HG03135 (cell line): ENCODE measurements around the gene NCAN.
"Not testable (repeated sequence)": the region's sequence is repeated elsewhere in the genome, so short reads cannot be mapped to it uniquely, and the experiment has no call there.

Source experiments
- ATAC-seq: cut with Tn5 transposase; IDR thresholded peaks from one replicate; pipeline ENCODE4 v1.9.1; 2021; ENCODE audit warnings: mild to moderate bottlenecking, moderate library complexity; ENCODE audit not compliant: unreplicated experiment

Gene NCAN

DNA sequence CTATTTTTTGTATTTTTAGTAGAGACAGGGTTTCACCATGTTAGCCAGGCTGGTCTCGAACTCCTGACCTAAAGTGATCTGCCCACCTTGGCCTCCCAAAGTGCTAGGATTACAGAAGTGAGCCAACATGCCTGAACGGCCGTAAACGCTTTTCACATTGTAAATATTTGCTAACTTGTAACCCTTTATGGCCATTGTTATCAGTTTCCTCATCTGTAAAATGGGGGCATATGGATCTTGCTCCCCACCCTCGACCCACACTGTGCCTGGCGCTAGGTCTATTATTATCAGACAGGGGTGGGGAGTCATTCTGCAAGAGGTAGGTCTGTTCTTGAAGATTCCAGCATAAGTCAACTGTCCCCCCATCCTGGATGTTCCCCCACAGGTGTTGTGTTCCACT is 11.9 kb downstream of the NCAN start:
- ATAC-seq, result no peak

DNA sequence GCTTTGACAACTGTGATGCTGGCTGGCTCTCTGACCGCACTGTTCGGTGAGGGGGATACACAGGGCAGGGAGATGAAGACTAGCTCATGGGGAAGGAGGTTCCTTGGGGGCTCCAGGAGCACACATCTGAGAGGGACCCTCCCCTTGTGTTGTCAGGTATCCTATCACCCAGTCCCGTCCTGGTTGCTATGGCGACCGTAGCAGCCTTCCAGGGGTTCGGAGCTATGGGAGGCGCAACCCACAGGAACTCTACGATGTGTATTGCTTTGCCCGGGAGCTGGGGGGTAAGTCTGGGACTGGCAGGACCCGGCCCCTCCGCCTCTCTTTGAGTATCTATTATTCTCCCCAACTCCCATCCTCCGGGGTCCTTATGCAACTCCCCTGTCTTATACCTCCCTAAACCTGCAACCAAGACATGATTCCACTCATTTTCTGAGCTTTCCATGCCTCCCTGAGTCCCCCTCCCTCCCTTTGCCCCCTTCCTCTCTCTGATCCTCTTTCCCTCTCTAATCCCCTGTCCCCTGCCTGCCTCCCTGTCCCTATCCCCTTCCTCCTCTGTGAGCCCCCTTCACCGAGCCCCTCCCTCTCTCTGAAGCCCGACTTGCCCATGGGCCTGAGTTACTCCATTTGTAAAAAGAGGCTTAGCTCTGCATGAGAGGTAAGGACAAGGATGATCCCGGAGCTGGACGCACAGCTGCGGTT is 12.5 kb downstream of the NCAN start:
- no peak for ATAC-seq

GRCh38 chr19:19224852-19225494 is 13.2 kb downstream of the NCAN start:
- ATAC-seq, result no peak

DNA sequence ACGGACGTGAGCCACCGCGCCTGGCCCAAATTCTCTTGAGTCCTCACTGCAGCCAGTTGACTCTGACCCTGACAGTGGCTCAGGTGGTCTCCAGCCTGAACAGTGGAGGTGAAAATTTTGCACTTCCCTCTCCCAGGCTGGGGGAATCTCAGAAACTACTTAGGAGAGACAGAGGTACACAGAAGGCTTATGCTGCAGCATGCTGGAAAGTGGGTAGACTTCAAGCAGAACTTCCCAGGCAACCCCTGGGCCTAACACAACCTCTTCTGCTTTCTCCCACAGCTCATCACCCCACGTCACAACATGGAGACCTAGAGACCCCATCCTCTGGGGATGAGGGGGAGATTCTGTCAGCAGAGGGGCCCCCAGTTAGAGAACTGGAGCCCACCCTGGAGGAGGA is 14.4 kb downstream of the NCAN start:
- ATAC-seq, result no peak

GRCh38 chr19:19226663-19227062 is 14.9 kb downstream of the NCAN start:
- no peak for ATAC-seq

DNA sequence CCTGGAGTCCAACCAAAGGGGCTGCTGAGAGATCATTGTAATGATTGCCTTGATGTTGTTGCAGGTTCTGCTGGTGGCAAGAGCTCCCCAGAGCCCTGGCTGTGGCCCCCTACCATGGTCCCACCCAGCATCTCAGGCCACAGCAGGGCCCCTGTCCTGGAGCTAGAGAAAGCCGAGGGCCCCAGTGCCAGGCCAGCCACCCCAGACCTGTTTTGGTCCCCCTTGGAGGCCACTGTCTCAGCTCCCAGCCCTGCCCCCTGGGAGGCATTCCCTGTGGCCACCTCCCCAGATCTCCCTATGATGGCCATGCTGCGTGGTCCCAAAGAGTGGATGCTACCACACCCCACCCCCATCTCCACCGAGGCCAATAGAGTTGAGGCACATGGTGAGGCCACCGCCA is 15.5 kb downstream of the NCAN start:
- no peak for ATAC-seq

- no peak for ATAC-seq
These were observed 17.9 kb downstream of the NCAN start for GRCh38 chr19:19229701-19230100.

DNA sequence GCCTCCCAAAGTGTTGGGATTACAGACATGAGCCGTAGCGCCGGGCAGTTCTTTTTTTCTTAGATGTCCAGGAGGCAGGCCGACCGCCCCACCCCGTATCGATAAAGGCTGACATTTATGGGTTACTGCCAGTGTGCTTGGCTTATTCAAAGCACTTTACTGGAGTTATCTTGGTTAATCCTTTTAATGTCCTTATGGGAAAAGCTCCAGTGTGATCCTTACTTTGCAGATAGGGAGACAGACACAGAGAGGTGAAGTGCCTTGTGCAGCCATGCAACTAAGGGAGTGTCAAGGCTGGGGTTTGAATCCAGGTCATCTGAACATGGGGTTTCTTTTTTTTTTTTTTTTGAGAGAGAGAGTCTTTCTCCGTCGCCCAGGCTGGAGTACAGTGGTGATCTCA is 19.2 kb downstream of the NCAN start:
- ATAC-seq, result no peak

GRCh38 chr19:19232261-19232721 is 20.5 kb downstream of the NCAN start:
- ATAC-seq, result no peak

- ATAC-seq, result no peak
These were observed 22.6 kb downstream of the NCAN start for GRCh38 chr19:19234220-19234816.

DNA sequence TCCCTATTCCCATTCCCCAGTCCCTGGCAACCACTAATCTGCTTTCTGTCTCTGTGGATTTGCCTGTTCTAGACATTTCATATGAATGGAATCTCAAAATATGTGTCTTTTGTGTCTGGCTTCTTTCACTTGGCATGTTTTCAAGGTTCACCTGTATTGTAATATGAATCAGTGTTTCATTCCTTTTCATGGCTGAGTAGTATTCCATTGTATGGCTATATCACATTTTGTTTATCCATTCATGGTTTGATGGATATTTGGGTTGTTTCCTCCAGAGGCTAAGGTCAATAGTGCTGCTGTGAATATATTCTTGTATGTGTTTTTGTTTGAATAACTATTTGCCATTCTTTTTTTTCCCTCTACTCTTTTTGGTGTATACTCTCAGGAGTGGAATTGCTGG is 24.4 kb downstream of the NCAN start:
- ATAC-seq, result no peak

- ATAC-seq, result no peak
These were observed 26.6 kb downstream of the NCAN start for GRCh38 chr19:19238126-19238894.

- ATAC-seq, result no peak
These were observed 27.9 kb downstream of the NCAN start for GRCh38 chr19:19239675-19240074.

DNA sequence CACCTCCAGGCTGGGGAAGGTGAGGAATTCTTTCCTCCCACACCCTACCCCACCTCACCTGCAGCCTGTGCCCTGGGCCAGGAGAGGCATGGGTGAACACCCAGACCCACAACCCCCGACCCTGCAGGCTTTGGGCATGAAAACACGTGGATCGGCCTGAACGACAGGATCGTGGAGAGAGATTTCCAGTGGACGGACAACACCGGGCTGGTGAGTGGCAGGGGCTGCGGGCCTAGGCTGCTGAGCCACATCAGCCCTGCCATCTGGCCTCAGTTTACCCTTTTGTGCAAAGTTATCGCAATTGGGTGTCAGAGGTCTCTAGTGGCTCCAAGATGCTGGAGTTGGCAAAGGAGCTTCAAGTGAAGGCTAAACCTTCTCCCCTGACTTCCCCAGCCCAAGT is 28.7 kb downstream of the NCAN start:
- no peak for ATAC-seq

GRCh38 chr19:19250196-19250801 is 38.5 kb downstream of the NCAN start:
- ATAC-seq, result no peak

GRCh38 chr19:19253409-19253808 is 41.7 kb downstream of the NCAN start:
- ATAC-seq, result not testable (repeated sequence)

GRCh38 chr19:19256072-19256969 is 44.6 kb downstream of the NCAN start:
- no peak for ATAC-seq

DNA sequence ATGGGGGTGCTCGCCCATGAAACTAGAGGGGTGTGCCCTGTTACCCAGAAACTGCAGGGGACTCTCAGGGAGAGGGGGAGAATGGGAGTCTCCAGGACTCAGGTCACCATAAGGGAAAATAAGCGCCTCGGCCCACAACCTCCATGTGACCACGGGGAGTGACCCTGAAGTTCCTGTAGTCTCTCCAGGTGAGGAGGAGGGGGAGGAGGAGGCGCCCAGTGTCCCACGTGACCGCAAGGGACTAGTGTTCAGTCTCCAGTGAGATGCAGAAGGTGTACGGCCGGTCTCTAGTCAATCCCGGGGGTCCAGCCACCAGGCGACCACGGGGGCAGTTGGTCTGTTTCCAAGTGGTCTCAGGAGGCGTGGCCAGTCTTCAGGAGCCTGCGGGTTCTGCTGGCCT is 45.4 kb downstream of the NCAN start:
- no peak for ATAC-seq

DNA sequence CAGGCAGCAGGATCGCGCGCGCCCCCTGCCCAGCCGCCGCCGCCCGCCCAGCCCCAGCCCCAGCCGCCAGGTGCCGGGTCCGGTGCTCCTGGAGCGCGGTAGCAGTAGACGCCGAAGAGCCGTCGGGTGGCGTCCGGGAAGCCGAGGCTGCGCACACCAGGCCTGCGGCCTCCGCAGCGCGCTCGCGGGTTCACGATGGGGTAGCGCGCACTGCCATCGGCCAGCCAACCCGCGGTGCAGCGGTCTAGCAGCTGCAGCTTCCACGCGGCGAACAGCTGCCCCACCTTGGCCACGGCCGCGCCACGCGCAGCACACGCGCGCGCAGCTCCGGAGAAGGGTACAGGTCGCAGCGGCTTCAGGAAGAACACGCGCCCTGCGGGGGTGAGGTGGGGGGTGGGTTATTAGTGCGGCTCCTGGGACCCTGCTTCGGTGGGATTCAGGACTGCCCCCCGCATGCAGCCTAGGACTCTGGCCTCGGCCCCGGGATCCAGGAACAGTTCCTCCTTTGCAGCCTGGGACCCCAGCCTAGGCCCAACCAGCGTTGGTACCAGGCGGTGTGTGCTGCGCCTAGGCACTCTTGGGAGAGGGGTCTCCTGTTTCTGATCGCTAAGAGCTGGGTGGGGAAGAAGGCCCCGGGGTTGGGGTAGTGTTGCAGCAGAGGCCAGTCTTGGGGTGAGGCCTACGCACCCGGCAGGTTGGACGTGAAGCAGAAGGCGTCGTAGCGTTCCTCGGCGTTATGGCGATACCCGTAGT is 46.3 kb downstream of the NCAN start:
- ATAC-seq, result no peak
